Measurements from ENCODE around the gene CEACAM1.
"Not testable (repeated sequence)": the region's sequence is repeated elsewhere in the genome, so short reads cannot be mapped to it uniquely, and the experiment has no call there.

The CEACAM1 gene

DNA sequence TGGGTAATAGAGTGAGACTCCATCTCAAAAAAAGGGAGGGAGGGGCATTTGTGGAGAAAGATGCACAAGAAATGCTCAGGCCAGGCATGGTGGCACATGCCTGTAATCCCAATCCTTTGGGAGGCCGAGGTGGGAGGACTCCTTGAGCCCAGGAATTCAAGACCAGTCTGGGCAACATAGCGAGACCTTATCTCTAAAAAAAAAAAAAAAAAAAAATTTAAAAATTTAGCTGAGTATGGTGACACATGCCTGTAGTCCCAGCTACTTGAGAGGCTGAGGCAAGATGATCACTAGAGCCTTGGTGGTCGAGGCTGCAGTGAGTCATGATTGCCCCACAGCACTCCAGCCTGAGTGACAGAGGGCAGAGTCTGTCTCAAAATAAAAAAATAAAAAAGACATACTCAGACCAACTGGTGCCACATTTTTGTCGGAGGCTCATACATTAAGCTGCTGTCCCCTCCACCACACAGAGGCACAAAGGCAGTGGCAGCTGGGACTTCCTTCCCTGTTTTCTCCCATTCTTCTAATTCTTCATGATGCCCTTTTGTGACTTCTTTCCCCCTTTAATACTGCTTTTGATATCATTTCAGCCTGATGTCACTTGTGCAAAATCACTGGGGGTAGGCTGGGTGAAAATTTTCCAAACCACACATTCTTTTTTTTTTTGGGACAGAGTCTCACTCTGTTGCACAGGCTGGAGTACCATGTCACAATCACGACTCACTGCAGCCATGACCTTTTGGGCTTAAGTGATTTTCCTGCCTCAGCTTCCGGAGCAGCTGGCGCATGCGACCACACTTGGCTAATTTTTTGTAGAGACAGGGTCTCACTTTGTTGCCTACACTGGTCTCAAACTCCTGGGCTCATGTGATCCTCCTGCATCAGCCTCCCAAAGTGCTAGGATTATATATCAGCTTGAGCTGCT lies 58.7 kb downstream of the CEACAM1 start:
- H3K27ac ChIP-seq: no peak overlapping the region
- TF ChIP-seq, protein P1, sequence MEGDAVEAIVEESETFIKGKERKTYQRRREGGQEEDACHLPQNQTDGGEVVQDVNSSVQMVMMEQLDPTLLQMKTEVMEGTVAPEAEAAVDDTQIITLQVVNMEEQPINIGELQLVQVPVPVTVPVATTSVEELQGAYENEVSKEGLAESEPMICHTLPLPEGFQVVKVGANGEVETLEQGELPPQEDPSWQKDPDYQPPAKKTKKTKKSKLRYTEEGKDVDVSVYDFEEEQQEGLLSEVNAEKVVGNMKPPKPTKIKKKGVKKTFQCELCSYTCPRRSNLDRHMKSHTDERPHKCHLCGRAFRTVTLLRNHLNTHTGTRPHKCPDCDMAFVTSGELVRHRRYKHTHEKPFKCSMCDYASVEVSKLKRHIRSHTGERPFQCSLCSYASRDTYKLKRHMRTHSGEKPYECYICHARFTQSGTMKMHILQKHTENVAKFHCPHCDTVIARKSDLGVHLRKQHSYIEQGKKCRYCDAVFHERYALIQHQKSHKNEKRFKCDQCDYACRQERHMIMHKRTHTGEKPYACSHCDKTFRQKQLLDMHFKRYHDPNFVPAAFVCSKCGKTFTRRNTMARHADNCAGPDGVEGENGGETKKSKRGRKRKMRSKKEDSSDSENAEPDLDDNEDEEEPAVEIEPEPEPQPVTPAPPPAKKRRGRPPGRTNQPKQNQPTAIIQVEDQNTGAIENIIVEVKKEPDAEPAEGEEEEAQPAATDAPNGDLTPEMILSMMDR (conservative IDR thresholded peaks at IDR 0.05): no peak
- TF ChIP-seq ZFX (IDR thresholded peaks at IDR 0.05): no peak

DNA sequence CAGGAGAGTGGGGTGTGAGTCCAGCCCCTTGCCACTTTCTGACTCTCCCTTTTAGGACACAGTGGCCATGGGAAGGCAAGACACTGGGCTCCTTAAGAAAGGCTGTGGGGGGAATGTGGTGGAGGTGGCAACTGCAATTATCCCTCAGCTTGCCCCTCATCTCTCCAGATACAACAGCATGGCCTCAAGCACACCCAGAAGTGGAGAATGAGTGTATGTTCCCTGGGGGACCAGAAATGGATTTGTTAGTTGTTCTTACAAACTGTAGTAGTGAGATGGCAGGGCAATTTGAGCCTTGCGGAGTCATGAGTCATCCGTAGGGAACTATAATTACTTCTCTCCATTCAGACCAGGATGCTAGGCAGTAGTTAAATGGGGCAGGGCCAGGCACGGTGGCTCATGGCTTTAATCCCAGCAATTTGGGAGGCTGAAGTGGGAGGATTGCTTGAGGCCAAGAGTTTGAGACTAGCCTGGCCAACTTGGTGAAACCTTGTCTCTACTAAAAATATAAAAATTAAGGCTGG lies 59.9 kb downstream of the CEACAM1 start:
- no peak for TF ChIP-seq ZFX (IDR thresholded peaks at IDR 0.05)
- TF ChIP-seq, protein P1 (conservative IDR thresholded peaks at IDR 0.05): no peak
- H3K27ac ChIP-seq: no peak overlapping the region

DNA sequence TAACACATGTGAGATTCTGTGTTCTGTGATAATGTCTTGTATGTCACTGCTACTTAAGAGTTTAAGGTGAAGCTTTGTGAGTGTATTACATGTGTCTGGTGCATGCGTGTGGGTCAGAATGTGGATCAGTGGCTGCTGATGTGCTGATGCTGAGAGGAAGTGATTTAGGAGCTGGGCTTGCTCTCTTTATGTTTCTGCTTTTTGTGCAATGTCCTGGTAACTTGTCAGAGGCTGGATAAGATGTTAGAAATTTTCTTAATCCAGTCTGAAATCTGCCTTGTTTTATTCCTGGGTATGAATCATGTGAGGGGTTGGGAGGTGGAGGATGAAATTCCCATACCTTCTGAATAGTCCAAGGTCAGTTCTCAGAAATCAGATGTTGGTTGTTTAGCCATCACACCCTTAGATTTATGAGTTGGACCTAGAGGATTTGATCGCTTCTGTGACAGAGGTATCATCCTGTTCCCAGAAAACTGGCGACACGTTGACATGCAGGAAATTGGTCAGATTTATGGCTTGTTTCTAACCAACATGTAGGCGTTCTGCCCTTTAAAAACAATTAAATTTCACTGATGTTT lies 61.0 kb downstream of the CEACAM1 start:
- no peak overlapping the region for H3K27ac ChIP-seq
- TF ChIP-seq ZFX (IDR thresholded peaks at IDR 0.05): no peak
- TF ChIP-seq, protein P1 (conservative IDR thresholded peaks at IDR 0.05): no peak

DNA sequence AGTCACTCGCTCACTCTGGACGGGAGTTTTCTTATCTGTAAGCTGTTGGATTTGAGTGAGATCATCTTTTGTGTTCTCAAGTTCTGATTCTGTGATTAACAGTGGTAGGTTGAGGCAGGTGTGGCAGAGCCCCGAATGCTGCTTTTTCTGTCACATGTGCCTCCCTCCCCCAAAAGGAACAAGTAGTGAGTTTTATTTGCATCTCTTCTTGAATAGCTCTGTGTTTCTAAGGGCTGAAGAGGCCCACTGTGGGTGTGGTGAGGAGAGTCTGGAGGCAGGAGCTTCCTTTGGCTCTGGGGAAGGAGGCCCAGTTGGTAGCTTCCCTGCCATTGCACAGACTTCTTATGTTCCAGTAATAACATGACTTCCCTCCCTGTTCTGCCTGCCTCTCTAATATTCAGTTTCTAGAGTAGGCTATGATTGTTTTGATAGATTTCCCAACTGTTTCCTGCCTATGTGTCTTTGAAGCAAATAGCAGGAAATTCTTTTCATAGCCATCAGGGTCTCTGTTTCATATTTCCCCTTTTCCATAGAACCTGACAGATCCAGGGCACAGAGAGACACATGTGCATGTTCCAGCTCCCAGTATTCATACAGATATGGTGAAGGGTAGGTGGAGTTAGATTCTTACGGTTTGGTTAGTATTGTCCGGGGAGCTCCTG lies 61.6 kb downstream of the CEACAM1 start:
- H3K27ac ChIP-seq: no peak overlapping the region
- TF ChIP-seq, protein P1 (conservative IDR thresholded peaks at IDR 0.05): no peak
- no peak for TF ChIP-seq ZFX (IDR thresholded peaks at IDR 0.05)

DNA sequence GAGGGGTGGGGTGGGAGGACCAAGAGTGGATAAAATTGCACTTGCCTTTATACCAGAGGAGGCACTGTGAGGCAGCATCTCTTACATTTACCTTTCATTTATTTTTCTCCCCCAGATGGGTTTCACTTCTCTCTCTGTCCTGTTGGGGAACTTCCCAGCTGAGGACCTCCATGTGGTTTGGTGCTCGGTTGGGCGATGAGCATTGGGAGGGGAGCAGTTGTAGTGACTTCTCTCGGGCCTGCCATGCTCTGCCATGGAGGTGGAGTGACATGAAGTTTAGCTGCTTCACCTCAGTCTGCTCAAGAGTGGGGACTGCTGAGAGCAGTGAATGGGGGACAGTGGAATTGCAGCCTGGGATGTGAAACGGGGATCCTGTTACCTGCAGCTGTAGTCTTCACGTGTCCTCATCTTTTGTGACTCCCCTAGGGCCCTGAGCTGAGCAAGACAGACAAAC lies 62.4 kb downstream of the CEACAM1 start:
- no peak overlapping the region for H3K27ac ChIP-seq
- TF ChIP-seq ZFX (IDR thresholded peaks at IDR 0.05): no peak
- TF ChIP-seq, protein P1 (conservative IDR thresholded peaks at IDR 0.05): no peak

DNA sequence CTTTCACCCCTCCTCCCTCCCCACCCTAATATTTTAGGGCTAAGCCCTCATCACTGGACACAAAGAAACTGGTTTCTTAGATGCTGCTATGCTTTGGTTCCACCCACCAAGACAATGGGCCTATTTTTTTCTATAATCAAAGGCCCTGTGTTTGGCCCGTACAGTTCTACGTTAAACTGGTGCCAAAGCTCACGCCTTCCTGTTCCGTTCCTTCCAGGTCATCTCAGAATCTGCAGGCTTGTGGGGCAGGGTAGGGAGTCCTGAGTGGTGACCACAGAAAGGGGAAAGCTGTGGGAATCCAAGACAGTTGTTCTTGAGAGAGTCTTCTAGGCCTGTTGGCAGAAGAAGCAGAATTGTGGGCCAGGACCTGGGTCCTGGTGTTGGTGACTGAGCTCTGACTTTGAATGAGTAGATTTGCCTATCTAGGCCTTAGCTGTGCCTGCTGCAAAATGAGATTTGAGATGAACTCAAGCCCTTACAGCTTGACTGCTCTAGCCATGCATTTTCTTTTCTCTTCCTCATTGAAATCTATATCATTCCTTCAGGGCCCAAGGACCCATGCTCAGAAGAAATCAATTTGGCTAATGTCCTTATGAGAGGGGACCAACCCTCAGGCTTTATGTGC lies 66.5 kb downstream of the CEACAM1 start:
- H3K27ac ChIP-seq: no peak overlapping the region
- TF ChIP-seq ZFX (IDR thresholded peaks at IDR 0.05): no peak
- TF ChIP-seq, protein P1 (conservative IDR thresholded peaks at IDR 0.05): no peak

DNA sequence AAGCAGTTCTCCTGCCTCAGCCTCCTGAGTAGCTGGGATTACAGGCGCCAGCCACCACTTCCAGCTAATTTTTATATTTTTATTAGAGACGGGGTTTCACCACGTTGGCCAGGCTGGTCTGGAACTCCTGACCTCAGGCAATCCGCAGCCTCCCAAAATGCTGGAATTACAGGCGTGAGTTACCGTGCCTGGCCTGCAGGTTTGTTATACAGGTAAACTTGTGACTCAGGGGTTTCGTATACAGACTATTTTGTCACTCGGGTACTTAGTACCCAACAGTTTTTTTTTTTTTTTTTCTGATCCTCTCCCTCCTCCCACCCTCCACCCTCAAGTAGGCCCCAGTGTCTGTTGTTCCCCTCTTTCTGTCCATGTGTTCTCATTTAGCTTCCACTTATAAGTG lies 67.0 kb downstream of the CEACAM1 start:
- H3K27ac ChIP-seq: not testable (repeated sequence)

Data from C4-2B (cell line).